IMR-90 (cell line): ENCODE results near the gene IRF2. TPM values are rescaled to one million over a fixed set of nuclear protein-coding genes. Genes with fewer than 3 reads are reported as not detected.
A peak's percentile ranks its signal among the peaks of the same experiment; 100 is the strongest.

ENCODE experiments used
- ATAC-seq: fragments of 200-7000 bp; cut with Tn5 transposase; 2 replicates; pipeline ENCODE4 v1.9.1; 2020; ENCODE audit warnings: low read depth, mild to moderate bottlenecking, moderate library complexity
- BruUV-seq: library from RNA; stranded (reverse); fragments of 400-500 nt; replicated peaks from 2 replicates; lab custom pipeline; 2021; lab: Mats Ljungman, UMichigan
- CTCF ChIA-PET: fragments of 300-600 bp; formaldehyde crosslinking; extraction: SDS; loops from one replicate; lab custom pipeline; 2021; ENCODE audit warnings: antibody characterized with exemption; lab: Yijun Ruan, JAX
- POLR2A ChIA-PET: fragments of 300-600 bp; sonication (Branson Sonifier 250); formaldehyde crosslinking; loops from one replicate; lab custom pipeline; 2022; ENCODE audit warnings: antibody characterized with exemption; ENCODE audit not compliant: unreplicated experiment; lab: Charles Lee
- DNase-seq: peaks from one replicate; pipeline ENCODE4 v3.0.0; 2013
- H2AFZ ChIP-seq: replicated peaks from 2 replicates; pipeline ENCODE3; 2013; ENCODE audit warnings: low read length, mild to moderate bottlenecking; ENCODE audit not compliant: poor library complexity
- H2AK5ac ChIP-seq: 2 replicates; pipeline ENCODE4 v1.6.1; 2013; ENCODE audit warnings: low read depth, low read length, inconsistent platforms
- H2AK9ac ChIP-seq: replicated peaks from 2 replicates; pipeline ENCODE3; 2013; ENCODE audit warnings: mild to moderate bottlenecking, low read depth, low read length, moderate library complexity; ENCODE audit not compliant: poor library complexity
- H2BK120ac ChIP-seq: 2 replicates; pipeline ENCODE4 v1.6.1; 2013; ENCODE audit warnings: low read depth, low read length, inconsistent platforms
- H2BK15ac ChIP-seq: 3 replicates; pipeline ENCODE4 v1.6.1; 2013; ENCODE audit warnings: low read depth, low read length, inconsistent platforms
- H2BK20ac ChIP-seq: 2 replicates; pipeline ENCODE4 v1.6.1; 2013; ENCODE audit warnings: low read depth, mild to moderate bottlenecking, inconsistent platforms, low read length, moderate library complexity
- H2BK5ac ChIP-seq: 2 replicates; pipeline ENCODE4 v1.6.1; 2013; ENCODE audit warnings: mild to moderate bottlenecking, low read depth, low read length, inconsistent platforms; ENCODE audit not compliant: poor library complexity, severe bottlenecking
- H3K14ac ChIP-seq: replicated peaks from 2 replicates; pipeline ENCODE4 v1.6.1; 2013; ENCODE audit warnings: low read depth, low read length, inconsistent platforms
- H3K18ac ChIP-seq: 2 replicates; pipeline ENCODE4 v1.6.1; 2013; ENCODE audit warnings: low read depth, low read length, control low read depth
- H3K23ac ChIP-seq: 2 replicates; pipeline ENCODE4 v1.6.1; 2013; ENCODE audit warnings: low read depth, low read length, inconsistent platforms
- H3K27ac ChIP-seq: 2 replicates; pipeline ENCODE4 v1.5.1; 2013; ENCODE audit warnings: mild to moderate bottlenecking, control low read depth, low read length; ENCODE audit not compliant: insufficient read depth
- H3K27me3 ChIP-seq: 2 replicates; pipeline ENCODE4 v1.6.1; 2013; ENCODE audit warnings: low read length; ENCODE audit not compliant: control insufficient read depth, insufficient read depth
- H3K36me3 ChIP-seq: 2 replicates; pipeline ENCODE4 v1.6.1; 2013; ENCODE audit warnings: low read length, mixed read lengths; ENCODE audit not compliant: control insufficient read depth, insufficient read depth
- H3K4ac ChIP-seq: 2 replicates; pipeline ENCODE4 v1.6.1; 2013; ENCODE audit warnings: low read depth, low read length, inconsistent platforms
- H3K4me1 ChIP-seq: 2 replicates; pipeline ENCODE4 v1.6.1; 2013; ENCODE audit warnings: low read length, mixed read lengths; ENCODE audit not compliant: control insufficient read depth, insufficient read depth
- H3K4me2 ChIP-seq: 2 replicates; pipeline ENCODE4 v1.6.1; 2013; ENCODE audit warnings: low read depth, mild to moderate bottlenecking, control low read depth, low read length, moderate library complexity
- H3K4me3 ChIP-seq: 2 replicates; pipeline ENCODE4 v1.5.1; 2013; ENCODE audit warnings: low read depth, mild to moderate bottlenecking, control low read depth, low read length, moderate library complexity; ENCODE audit not compliant: insufficient read depth
- H3K56ac ChIP-seq: 2 replicates; pipeline ENCODE4 v1.6.1; 2013; ENCODE audit warnings: low read length, inconsistent platforms; ENCODE audit not compliant: insufficient read depth; ENCODE audit errors: extremely low read depth
- H3K79me1 ChIP-seq, 2 experiments: 2 replicates each; pipeline ENCODE4 v1.6.1; 2013; ENCODE audit warnings: low read length in 2 of 2, inconsistent platforms in 1 of 2, low read depth in 1 of 2
- H3K9ac ChIP-seq: 2 replicates; pipeline ENCODE4 v1.6.1; 2013; ENCODE audit warnings: low read depth, low read length, control low read depth
- H3K9me1 ChIP-seq: 2 replicates; pipeline ENCODE4 v1.6.1; 2013; ENCODE audit warnings: low read length, inconsistent platforms; ENCODE audit not compliant: insufficient read depth
- H3K9me3 ChIP-seq: 2 replicates; pipeline ENCODE4 v1.6.1; 2013; ENCODE audit warnings: low read length; ENCODE audit not compliant: control insufficient read depth, insufficient read depth
- H4K20me1 ChIP-seq: 2 replicates; pipeline ENCODE4 v1.6.1; 2013; ENCODE audit warnings: low read length, inconsistent platforms; ENCODE audit not compliant: insufficient read depth
- H4K5ac ChIP-seq: 2 replicates; pipeline ENCODE4 v1.6.1; 2013; ENCODE audit warnings: mild to moderate bottlenecking, low read depth, low read length, control low read depth
- H4K8ac ChIP-seq, 2 experiments: 2 replicates each; pipeline ENCODE4 v1.6.1; 2013; ENCODE audit warnings: low read depth in 2 of 2, low read length in 2 of 2, control low read depth in 1 of 2, inconsistent platforms in 1 of 2
- H4K91ac ChIP-seq: 2 replicates; pipeline ENCODE4 v1.6.1; 2013; ENCODE audit warnings: low read depth, low read length, inconsistent platforms; ENCODE audit not compliant: insufficient read depth
- BHLHE40 ChIP-seq: fragments of 150-350 bp; IDR thresholded peaks from 2 replicates; pipeline ENCODE4 v1.6.1; 2016; ENCODE audit warnings: mild to moderate bottlenecking, low read depth, low read length
- CEBPB ChIP-seq: IDR thresholded peaks from 2 replicates; pipeline ENCODE4 v1.6.1; 2012; ENCODE audit warnings: low read depth, low read length, improper control_type of control experiment
- CHD1 ChIP-seq: IDR thresholded peaks from 2 replicates; pipeline ENCODE4 v1.6.1; 2012; ENCODE audit warnings: low read depth, low read length, improper control_type of control experiment
- FOS ChIP-seq: fragments of 150-350 bp; IDR thresholded peaks from 2 replicates; pipeline ENCODE4 v1.6.1; 2016; ENCODE audit warnings: low read depth, low read length
- MAFK ChIP-seq: IDR thresholded peaks from 2 replicates; pipeline ENCODE4 v1.6.1; 2012; ENCODE audit warnings: low read depth, low read length, improper control_type of control experiment
- MAZ ChIP-seq: IDR thresholded peaks from 2 replicates; pipeline ENCODE4 v1.6.1; 2012; ENCODE audit warnings: low read depth, mild to moderate bottlenecking, low read length, improper control_type of control experiment, moderate library complexity, borderline replicate concordance
- MXI1 ChIP-seq: IDR thresholded peaks from 2 replicates; pipeline ENCODE4 v1.6.1; 2012; ENCODE audit warnings: low read depth, mild to moderate bottlenecking, low read length, moderate library complexity, borderline replicate concordance
- NFE2L2 ChIP-seq: fragments of 150-350 bp; IDR thresholded peaks from 2 replicates; pipeline ENCODE4 v1.6.1; 2016; ENCODE audit warnings: low read depth, mild to moderate bottlenecking, low read length
- POLR2A ChIP-seq: IDR thresholded peaks from 2 replicates; pipeline ENCODE4 v1.6.1; 2012; ENCODE audit warnings: mild to moderate bottlenecking, low read depth, low read length
- RAD21 ChIP-seq: IDR thresholded peaks from 2 replicates; pipeline ENCODE4 v1.6.1; 2012; ENCODE audit warnings: low read length, improper control_type of control experiment
- RCOR1 ChIP-seq: IDR thresholded peaks from 2 replicates; pipeline ENCODE4 v1.6.1; 2012; ENCODE audit warnings: mild to moderate bottlenecking, low read length, improper control_type of control experiment; ENCODE audit not compliant: insufficient replicate concordance
- RFX5 ChIP-seq: IDR thresholded peaks from 2 replicates; pipeline ENCODE4 v1.8.0; 2012; ENCODE audit warnings: low read depth, mild to moderate bottlenecking, low read length, moderate library complexity
- SMC3 ChIP-seq: fragments of 150-350 bp; IDR thresholded peaks from 2 replicates; pipeline ENCODE4 v1.6.1; 2016; ENCODE audit warnings: low read depth, mild to moderate bottlenecking, antibody characterized with exemption, low read length, moderate library complexity
- WGBS, 2 experiments: methylation state at CpG; one replicate each; pipeline versions ENCODE4 v1.1.5 to v1.1.7; 2013; ENCODE audit warnings: missing lambda C conversion rate in 2 of 2; ENCODE audit not compliant: insufficient read length in 1 of 2; ENCODE audit errors: extremely low coverage in 2 of 2; 5-methylcytosine and 5-hydroxymethylcytosine counted together
- dilution Hi-C: fragments of 300-500 bp; cut with HindIII; formaldehyde crosslinking; loops from one replicate; pipeline ENCODE4 v1.14.3; 2018; ENCODE audit warnings: low sequenced_read_pairs; ENCODE audit not compliant: unreplicated experiment
- in situ Hi-C: fragments of 300-500 bp; cut with MboI; formaldehyde crosslinking; loops from 3 replicates; pipeline ENCODE4 v1.14.3; 2019; ENCODE audit warnings: low sequenced_read_pairs, inconsistent platforms, mixed read lengths
- intact Hi-C: fragments of 100-400 bp; cut with micrococcal nuclease; formaldehyde crosslinking; loops from 2 replicates; pipeline ENCODE4 v1.10.0; 2022
- polyA plus RNA-seq, 3 experiments: library from polyadenylated mRNA; depleted of rRNA; stranded (reverse); fragments of >200 nt; gene quantifications; 2 replicates each; pipeline ENCODE4 v1.2.3, GENCODE V29; 2012; ENCODE audit warnings: low replicate concordance in 1 of 3
- total RNA-seq: library from RNA; depleted of rRNA; stranded (reverse); fragments of >200 nt; gene quantifications from 2 replicates; pipeline ENCODE4 v1.2.3, GENCODE V29; 2012
- TF ChIP-seq, protein P1 (sequence below): conservative IDR thresholded peaks from 2 replicates; pipeline ENCODE4 v1.5.1; 2012; ENCODE audit warnings: mild to moderate bottlenecking, low read depth, low read length, improper control_type of control experiment
- TF ChIP-seq, protein P2 (sequence below): fragments of 150-350 bp; IDR thresholded peaks from 2 replicates; pipeline ENCODE4 v1.6.1; 2017; ENCODE audit warnings: mild to moderate bottlenecking, antibody characterized with exemption, low read length, low read depth
- TF ChIP-seq, protein P3 (sequence below): fragments of 150-350 bp; IDR thresholded peaks from 2 replicates; pipeline ENCODE4 v1.6.1; 2016; ENCODE audit warnings: low read depth, mild to moderate bottlenecking, low read length, moderate library complexity, borderline replicate concordance

The IRF2 gene
- total and polyA plus RNA-seq, 2 of the 4 experiments (the other 2 are of a cell fraction) = 16.5 to 21.9 TPM

DNA sequence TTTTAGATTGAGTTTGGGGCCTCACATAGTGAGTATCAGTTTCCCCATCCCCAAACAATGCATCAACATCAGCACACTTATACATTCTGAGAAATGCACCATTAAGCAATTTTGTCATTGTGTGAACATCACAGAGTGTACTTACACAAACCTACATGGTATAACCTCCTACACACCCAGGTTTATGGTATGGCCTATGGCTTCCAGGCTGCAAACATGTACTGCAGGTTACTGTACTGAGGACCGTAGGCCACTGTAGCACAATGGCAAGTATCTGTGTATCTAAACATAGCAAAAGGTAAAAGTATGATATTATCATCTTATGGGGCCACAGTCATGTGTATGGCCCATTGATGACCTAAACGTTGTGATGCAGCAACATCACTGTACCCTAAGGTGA lies 7.7 kb downstream of the IRF2 start:
- Histone ChIP-seq H3K9me1 (peaks cover 14% of the 10 kb centered on the region), H3K27me3 (no peaks in the 10 kb centered on the region), H3K9me3 (no peaks in the 10 kb centered on the region), H2BK15ac (no peak overlapping the region), H3K79me1 (peaks cover 37 to 62% of the 10 kb centered on the region in 2 experiments), H3K23ac (no peak overlapping the region), H2BK5ac (no peak overlapping the region), H3K4me1 (no peaks in the 10 kb centered on the region), H2AK9ac (no peak overlapping the region), H3K56ac (no peak overlapping the region), H4K5ac (0 out of 2 replicates have a peak overlapping the region, but pooled peaks have one; percentile 35), H2BK120ac (no peak overlapping the region), H3K4ac (no peak overlapping the region), H3K4me2 (no peak overlapping the region), H2BK20ac (no peak overlapping the region), H2AK5ac (no peak overlapping the region), H3K14ac (no peak overlapping the region), H2AFZ (no peak overlapping the region), H4K8ac (no peak overlapping the region), H4K20me1 (peaks cover 43% of the 10 kb centered on the region; the same call in 1 of the 2 replicates), H4K91ac (no peak overlapping the region), H3K9ac (no peak overlapping the region), H3K18ac (no peak overlapping the region), H3K4me3 (no peak overlapping the region), H3K27ac (no peak overlapping the region), H3K36me3 (0 out of 2 replicates have a peak, but pooled peaks cover 2% of the 10 kb centered on the region)
- ATAC-seq (no peak), DNase-seq (no peak)
- dilution Hi-C loops (no loop called here), intact Hi-C loops (no loop called here), in situ Hi-C loops (no loop called here)
- TF ChIP-seq MAZ (no peak), MXI1 (no peak), SMC3 (no peak), POLR2A (no peak), CHD1 (no peak), NFE2L2 (no peak), MAFK (no peak), RCOR1 (no peak), RAD21 (no peak), BHLHE40 (no peak), CEBPB (no peak), RFX5 (no peak), FOS (no peak)
- TF ChIP-seq, protein P1, sequence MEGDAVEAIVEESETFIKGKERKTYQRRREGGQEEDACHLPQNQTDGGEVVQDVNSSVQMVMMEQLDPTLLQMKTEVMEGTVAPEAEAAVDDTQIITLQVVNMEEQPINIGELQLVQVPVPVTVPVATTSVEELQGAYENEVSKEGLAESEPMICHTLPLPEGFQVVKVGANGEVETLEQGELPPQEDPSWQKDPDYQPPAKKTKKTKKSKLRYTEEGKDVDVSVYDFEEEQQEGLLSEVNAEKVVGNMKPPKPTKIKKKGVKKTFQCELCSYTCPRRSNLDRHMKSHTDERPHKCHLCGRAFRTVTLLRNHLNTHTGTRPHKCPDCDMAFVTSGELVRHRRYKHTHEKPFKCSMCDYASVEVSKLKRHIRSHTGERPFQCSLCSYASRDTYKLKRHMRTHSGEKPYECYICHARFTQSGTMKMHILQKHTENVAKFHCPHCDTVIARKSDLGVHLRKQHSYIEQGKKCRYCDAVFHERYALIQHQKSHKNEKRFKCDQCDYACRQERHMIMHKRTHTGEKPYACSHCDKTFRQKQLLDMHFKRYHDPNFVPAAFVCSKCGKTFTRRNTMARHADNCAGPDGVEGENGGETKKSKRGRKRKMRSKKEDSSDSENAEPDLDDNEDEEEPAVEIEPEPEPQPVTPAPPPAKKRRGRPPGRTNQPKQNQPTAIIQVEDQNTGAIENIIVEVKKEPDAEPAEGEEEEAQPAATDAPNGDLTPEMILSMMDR = no peak
- TF ChIP-seq, protein P2, sequence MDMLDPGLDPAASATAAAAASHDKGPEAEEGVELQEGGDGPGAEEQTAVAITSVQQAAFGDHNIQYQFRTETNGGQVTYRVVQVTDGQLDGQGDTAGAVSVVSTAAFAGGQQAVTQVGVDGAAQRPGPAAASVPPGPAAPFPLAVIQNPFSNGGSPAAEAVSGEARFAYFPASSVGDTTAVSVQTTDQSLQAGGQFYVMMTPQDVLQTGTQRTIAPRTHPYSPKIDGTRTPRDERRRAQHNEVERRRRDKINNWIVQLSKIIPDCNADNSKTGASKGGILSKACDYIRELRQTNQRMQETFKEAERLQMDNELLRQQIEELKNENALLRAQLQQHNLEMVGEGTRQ = no peak
- TF ChIP-seq, protein P3, sequence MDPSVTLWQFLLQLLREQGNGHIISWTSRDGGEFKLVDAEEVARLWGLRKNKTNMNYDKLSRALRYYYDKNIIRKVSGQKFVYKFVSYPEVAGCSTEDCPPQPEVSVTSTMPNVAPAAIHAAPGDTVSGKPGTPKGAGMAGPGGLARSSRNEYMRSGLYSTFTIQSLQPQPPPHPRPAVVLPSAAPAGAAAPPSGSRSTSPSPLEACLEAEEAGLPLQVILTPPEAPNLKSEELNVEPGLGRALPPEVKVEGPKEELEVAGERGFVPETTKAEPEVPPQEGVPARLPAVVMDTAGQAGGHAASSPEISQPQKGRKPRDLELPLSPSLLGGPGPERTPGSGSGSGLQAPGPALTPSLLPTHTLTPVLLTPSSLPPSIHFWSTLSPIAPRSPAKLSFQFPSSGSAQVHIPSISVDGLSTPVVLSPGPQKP = no peak
- BruUV-seq = no TSS peak
- WGBS, 2 experiments = no CpG with 5 or more reads among the region's 2 CpGs
- ChIA-PET POLR2A (no interaction called here), CTCF (no interaction called here)
